ENCODE measurements around the gene CC2D2A.
"Not testable (repeated sequence)": the region's sequence is repeated elsewhere in the genome, so short reads cannot be mapped to it uniquely, and the experiment has no call there.

Gene CC2D2A

DNA sequence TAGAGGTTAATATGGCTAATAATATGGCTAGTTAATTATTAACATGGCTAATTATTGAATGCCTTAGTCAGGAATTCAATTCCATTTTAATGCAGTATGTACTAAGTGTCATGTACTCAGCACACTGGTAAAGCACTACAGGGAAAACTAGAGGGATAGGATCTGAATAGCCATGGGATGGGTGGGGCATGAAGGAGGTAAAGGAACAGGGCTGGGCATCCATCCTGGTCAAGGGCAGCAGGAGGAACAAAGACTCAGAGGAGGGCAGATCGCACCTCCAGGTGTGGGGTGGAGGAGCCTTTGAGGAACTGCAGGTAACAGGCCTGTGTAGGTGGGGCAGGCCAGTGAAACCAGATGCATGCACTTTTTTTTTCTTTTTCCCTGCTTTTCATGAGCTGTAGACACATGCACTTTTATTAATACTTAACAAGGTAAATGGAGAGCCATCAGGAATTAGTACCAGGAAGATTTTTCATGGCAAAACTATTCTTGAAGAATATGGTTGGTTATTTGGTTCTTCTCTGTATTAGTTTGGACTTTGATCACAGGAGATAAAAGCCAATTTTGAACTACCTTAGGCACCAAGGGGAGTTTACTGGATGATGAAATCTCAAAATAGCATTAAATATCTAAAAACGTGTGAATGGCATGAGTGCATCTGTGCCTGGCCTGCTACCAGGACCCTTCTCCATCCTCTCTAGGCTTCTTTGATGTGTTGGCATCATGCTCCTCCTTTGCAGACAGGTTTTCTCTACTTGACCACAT lies 88.3 kb downstream of the CC2D2A start:
- no peak for DNase-seq (ENCODE audit: low spot score)

DNA sequence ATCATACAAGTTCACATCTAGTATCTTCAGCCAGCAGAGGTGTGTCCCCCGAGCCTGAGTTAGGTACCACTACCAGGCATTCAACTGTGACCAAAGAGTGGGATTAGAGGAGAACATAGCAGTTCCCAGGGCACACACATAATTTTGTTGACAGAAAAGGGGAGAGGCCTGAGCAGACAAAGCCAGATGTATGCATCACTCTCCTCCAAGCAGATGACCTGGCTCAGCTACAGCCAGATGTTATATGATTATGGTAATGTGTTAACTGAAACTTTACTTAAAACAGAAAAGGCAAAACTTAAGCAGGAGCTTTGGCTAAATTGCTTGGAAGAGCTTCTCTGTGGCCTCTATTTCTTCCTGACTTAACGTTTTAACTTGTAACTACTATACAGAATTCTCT lies 88.9 kb downstream of the CC2D2A start:
- no peak for DNase-seq (ENCODE audit: low spot score)

DNA sequence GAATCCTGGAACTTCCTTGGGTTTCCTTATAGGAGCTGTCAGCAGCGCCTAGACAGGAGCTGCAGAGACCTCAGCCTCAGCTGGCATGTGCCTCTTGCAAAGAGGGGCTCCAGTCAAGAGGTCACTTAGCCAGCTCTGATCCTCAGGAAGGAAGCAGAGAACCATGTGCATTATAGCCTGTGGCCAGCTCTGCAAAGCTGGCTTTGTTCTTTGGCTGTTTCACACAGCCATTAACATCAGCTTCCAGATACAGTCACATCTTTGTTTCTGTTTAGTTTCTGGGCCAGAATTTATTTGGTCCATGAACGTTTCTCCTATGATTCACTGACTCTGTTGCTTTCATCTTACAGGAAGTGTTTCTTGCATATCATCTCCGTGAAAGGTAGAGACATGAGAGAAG lies 92.4 kb downstream of the CC2D2A start:
- no peak for DNase-seq (ENCODE audit: low spot score)

DNA sequence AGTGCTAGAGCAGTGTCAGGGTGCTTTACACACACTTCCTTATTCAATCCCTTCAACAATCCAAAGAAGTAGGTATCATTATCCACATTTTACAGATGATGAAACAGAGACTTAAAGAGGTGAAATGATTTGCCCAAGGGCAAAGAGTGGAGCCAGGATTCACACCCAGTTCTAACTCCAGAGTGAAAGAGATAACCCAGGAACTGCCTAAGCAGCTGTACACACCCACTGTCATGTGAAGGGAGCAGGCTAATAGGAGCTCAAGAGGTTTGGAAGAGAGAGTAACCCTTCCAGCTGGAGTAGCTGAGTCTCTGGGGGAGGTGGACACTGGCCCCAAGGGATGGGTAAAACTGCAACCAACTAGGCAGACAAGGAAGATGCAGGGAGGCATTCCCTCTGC lies 92.9 kb downstream of the CC2D2A start:
- DNase-seq (ENCODE audit: low spot score): no peak

DNA sequence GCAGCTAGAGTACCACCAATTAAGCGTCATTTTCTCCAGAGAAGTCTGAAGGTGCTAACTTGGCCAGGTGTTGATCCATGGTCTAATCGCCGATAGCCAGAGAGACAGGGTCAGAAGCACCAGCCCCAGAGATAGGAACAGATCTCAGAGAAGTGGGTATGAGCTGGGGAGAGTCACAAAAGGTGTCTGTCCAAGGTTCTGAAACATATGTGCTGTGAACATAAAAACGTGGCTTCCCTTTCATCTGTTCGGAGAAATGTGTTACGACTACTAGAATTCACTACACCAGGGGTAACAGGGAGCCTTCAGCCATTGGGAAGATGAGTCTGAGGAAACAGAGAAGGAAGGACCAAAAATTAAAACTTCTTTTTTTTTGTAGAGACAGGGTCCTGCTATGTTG lies 94.2 kb downstream of the CC2D2A start:
- no peak for DNase-seq (ENCODE audit: low spot score)

DNA sequence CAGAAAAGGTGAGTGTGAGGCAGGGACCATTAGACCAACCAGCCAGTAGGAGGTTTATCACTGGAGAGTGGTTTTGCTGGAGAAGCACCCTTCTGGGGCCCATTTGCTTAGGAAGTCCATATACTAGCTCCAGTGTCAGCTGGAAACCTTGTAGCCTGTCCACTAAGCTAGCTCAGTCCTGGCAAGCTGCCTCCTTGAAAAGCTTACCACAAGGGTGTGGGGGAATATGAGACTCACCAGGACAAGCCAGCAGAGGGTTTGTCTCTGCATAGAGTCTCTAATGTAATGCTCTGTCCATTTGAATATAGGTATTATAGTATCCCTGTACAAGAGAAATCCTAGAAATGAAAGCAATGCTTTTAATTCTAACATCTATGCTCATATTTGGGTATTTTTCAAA lies 99.1 kb downstream of the CC2D2A start:
- no peak for DNase-seq (ENCODE audit: low spot score)

DNA sequence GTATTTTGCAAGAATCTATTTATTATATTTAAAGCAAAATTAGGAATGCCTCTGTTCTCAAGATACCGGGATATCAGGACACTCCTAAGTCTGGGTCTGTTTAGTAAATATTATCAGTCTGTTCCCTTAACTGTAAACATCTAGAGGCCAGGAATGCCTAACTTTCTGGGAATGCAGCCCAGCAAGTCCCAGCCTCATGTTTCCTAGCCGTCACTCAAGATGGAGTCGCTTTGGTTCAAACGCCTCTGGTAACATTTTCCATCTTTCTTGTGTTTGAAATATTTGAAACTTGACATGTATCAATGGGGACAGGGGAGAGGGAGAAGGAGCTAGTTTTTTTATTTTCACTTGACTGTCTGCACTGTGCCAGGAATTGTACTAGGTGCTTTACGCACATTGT lies 100.1 kb downstream of the CC2D2A start:
- DNase-seq (ENCODE audit: low spot score): no peak

DNA sequence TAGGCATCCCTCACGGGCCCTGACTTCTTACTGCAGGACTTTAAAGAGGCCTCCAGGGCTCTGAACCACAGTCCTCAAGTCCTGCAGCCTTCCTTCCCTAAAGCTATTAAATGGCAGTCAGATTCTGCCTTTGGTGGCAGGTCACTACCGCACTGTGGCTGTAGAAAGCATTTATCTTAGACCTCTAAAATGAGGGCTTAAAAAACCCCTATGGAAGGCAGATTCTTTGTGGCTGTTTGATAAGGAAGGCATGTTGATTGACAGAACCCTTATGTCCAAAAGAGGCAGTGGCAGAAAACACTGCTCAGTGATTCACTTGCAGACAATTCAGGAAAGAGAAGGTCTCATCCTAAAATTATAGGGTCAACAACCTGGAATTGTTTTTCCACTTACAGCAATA lies 106.3 kb downstream of the CC2D2A start:
- DNase-seq (ENCODE audit: low spot score): no peak

DNA sequence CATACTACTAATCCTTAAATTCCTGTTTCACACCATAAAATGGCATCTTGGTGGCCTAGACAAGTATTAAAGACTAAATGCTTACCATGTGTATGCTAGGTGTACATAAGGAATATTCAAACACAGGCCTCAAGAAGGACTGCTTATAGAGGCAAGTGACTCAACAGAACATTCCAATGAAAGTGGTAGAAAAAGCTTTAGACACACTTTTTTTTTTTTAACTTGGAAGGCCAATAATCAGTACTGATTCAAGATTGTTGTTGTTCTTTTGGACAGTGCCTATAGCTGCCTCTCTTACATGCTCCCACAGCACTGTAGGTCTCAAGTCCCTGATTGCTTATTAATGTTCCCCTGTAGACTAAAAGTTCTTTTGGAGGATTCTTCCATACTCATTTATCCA lies 107.8 kb downstream of the CC2D2A start:
- DNase-seq (ENCODE audit: low spot score): peak; percentile 37

DNA sequence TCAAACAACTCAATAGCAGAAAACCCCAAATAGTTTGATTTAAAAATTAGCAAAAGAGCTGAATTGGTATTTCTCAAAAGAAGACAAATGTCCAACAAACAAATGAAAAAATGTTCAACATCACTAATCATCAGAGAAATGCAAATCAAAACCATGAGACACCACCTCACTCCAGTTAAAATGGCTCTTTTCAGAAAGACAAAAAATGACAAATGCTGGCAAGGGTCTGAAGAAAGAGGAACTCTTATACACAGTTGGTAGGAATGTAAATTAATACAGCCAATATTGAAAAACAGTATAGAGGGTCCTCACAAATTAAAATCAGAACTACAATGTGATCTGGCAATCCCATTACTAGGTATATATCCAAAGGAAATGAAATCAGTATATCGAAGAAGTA lies 115.1 kb downstream of the CC2D2A start:
- DNase-seq (ENCODE audit: low spot score): no peak

DNA sequence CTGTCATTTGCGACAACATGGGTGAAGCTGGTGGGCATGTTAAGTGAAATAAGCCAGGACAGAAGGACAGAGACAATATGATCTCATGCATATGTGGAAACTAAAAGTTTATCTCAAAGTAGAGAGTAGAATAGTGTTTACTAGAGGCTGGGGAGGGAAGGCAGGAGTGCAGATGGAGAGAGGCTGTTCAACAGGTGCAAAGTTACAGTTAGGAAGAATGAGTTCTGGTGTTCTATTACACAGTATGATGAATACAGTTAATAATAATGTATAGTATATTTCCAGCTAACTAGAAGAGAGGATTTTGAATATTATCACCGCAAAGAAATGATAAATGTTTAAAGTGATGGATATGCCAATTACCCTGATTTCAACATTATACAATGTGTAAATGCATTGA lies 115.6 kb downstream of the CC2D2A start:
- no peak for DNase-seq (ENCODE audit: low spot score)

DNA sequence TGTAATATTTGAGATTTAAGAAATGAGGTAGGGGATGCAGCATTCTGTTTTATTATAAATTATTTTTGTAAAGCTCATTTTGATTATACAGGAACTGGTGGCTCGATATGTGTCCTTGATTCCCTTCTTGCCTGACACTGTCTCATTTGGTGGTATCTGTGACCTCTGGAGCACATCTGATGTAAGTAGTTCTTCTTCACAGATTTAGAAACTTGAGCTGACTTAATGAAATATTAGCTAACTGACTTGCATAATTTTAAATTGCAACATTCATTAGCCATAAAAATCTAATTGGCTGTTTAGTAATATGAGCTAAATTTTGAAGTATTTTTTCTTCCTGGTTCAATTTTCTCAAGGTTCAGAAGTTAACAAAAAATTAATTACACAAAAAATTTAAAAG lies 116.4 kb downstream of the CC2D2A start:
- no peak for DNase-seq (ENCODE audit: low spot score)

DNA sequence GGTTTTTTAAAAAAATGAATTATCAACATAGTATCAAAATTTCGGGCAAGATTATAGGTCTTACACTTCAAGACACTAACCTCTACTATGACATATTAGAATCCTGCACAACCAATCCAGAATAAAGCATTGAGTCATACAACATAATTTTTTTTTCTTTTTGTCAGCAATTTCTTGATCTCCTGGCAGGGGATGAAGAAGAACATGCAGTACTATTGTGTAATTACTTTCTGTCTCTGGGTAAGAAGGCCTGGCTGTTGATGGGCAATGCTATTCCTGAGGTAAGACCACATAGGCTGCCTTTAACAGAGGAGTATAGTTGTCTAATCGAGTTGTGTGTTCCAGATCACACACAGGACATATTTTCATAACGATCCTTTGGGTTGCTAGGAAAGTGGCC lies 118.0 kb downstream of the CC2D2A start:
- no peak for DNase-seq (ENCODE audit: low spot score)

DNA sequence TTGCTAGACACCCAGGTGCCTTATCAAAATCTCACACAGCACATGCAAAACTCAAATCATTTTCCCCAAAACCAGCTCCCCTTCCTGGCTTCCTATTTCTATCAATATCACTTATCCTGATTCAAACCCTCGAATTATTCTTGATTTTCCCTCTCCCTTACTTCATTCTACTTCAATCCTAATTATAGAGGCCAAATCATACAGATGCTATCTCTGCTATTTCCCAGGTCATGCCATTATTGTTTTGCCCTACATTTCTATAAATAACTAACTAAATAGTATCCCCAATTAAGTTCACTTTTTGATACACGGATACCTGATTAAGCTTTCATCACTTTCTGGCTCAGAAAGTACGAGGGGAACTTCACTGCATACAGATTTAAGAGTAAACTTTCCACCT lies 123.1 kb downstream of the CC2D2A start:
- no peak for DNase-seq (ENCODE audit: low spot score)

DNA sequence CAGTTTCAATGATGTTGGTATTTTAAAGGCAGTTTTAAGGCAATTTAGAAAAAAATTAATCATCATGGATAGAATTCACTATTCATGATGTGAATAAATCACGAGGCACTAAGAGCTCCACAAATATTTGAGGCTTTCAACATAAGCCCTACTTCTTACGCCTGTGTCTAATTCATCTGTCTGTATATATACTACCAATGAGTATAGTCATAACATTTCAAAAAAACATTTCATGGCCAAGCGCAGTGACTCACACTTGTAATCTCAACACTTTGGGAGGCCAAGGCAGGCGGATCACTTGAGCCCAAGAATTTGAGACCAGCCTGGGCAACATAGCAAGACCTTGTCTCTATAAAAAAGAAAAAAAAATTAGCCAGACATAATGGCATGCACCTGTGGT lies 129.0 kb downstream of the CC2D2A start:
- no peak for DNase-seq (ENCODE audit: low spot score)

DNA sequence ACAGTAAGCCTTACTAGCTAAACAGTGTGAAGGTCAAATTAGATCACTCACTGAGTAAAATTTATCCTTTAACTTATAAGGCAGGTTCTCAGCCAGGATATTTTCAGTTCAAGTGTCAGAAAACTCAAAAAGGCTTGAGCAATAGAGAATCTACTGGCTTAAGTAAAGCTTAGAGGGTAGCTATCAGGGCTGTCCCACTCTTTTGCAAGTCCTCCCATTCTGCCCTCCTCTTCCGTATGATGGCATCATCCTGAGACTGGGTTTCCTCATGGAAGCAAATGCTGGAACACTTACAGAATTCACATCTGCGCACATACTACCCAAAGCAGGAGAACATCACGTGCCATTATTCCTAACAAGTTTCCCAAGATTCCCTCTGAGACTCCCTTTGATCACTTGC lies 130.5 kb downstream of the CC2D2A start:
- DNase-seq (ENCODE audit: low spot score): no peak

DNA sequence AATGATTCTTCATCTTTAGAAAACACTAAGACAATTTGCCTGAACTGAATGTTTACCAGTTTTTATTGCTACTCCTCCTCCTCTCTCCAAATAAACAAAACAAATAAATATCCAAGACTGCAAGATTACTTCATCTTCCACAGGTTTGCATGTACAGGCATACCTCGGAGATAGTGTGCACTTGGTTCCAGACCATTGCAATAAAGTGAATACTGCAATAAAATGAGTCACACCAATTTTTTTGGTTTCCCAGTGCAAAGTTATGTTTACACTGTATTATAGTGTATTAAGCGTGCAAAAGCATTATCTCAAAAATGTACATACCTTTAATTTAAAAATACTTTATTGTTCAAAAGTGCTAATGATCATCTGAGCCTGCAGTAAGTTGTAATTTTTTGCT lies 132.2 kb downstream of the CC2D2A start:
- DNase-seq (ENCODE audit: low spot score): no peak

DNA sequence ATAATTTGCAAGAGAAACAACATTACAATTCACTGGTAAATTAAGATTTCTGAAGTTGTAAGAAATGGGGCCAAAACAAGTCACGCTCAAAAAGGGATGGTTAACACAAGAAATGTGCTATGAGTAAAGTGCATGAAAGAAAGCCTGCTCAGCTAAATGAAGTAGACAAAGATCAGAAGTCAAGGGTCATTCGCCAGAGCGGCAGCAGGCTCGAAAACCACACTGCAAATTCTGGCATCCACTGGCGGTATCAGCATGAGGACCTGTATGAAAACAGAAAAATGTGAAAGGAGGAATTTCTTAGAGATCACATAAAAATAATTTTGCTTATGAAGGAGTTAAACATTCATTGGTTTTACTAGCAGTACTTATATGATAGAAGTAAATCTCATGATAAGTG lies 135.9 kb downstream of the CC2D2A start:
- no peak for DNase-seq (ENCODE audit: low spot score)

DNA sequence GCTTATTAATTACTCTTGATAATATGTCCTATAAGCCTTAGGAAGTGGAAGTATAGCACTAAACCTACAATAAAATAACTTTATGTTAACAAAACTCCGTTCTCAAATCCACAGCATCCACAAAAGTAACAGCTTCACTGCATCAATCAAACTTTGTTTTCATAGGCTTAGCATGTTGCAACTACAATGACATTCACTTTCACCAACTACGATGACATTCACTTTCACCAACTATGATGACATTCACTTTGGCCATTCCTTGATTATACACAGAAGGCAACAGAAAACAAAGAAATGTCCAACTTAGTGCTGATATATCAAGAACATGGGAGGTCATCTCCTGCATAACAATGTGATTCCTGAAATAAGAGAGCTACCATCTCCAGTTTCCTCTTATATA lies 141.2 kb downstream of the CC2D2A start:
- no peak for DNase-seq (ENCODE audit: low spot score)

DNA sequence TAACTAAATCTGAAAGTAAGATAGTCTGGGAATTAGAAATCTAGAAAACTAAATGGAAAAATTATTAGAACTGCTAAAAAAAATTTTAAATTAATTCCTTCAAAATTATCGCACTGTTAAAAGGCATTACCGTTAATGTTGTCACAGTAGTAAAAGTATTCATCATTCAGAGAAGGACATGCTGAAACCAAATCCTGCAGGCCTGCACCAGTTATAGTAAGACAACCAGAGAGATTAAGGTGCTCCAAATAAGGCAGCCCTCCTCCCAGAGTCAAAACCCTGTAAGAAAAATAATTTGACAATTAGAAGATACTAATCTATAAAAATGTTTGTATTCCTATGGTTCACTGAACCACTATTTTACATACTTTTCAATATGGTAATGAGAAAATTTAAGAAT lies 142.5 kb downstream of the CC2D2A start:
- DNase-seq (ENCODE audit: low spot score): no peak

DNA sequence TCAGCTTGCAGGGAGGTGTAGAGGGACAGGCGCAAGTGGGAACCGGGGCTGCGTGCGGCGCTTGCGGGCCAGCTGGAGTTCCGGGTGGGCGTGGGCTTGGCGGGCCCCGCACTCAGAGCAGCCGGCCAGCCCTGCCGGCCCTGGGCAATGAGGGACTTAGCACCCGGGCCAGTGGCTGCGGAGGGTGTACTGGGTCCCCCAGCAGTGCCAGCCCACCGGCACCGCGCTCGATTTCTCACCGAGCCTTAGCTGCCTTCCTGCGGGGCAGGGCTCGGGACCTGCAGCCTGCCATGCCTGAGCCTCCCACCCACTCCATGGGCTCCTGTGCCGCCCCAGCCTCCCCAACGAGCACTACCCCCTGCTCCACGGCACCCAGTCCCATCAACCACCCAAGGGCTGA lies 145.2 kb downstream of the CC2D2A start:
- not testable (repeated sequence) for DNase-seq (ENCODE audit: low spot score)

DNA sequence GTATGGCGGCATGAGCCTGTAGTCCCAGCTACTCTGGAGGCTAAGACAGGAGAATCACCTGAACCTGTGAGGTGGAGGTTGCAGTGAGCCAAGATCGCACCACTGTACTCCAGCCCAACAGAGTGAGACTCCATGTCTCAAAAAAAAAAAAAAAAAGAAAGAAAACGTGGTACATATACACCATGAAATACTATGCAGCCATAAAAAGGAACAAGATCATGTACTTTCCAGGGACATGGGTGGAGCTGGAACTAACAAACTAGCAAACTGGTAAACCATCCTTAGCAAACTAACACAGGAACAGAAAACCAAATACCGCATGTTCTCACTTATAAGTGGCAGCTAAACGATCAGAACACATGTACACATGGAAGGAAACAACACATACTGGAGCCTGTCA lies 147.7 kb downstream of the CC2D2A start:
- DNase-seq (ENCODE audit: low spot score): not testable (repeated sequence)

DNA sequence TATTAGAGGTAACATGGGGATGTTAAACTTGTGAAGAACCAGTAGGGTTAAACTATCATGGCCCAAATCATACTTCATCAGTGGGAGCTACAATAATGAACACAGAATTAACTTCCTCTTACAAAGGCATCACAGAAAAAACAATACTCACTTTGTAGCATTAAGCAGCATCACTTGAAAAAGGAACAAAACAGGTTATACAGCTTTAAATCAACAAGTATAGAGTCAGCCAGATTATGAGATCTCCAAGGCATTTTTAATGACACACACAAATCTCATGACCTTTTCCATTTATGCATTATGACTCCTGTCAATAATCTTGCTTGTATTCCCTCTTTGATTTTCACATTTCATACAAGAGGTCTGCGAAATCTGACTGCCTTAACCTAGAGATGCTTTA lies 167.1 kb downstream of the CC2D2A start:
- DNase-seq (ENCODE audit: low spot score): no peak

DNA sequence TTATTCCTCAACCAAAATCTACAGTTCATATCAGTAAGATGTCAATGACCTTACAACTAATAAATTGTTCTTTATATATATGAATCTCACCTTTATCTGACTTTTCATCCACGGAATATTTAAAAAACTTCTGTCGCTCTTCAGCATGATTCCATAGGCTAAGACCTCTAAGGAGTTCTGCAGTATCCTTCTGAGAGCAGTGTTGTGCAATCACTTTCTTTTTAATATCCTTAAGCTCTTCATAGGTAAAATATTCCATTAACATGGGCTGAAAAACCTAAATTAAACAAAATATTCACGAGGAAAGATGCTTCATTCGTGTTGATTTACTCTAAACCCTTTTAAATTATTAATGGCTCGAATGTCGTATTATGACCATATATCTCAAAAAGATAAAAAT lies 168.7 kb downstream of the CC2D2A start:
- no peak for DNase-seq (ENCODE audit: low spot score)

DNA sequence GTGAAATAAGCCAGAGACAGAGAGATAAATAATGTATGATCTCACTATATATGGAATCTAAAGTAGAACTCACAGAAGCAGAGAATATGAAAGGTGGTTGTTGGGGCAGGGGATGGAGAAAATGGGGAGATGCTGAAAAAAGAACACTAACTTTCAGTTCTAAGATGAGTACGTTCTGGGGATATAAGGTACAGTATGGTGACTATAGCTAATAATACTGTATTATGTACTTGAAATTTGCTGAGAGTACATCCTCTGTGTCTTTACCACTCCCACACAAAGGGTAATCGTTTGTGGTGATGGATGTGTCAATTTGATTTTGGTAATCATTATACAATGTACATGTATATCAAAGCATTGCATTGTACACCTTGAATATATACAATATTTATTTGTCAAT lies 178.9 kb downstream of the CC2D2A start:
- DNase-seq (ENCODE audit: low spot score): no peak
